ENCODE measurements around the gene ABHD1. TPM values are rescaled to one million over a fixed set of nuclear protein-coding genes. Genes with fewer than 3 reads are reported as not detected.

Gene ABHD1
- total and polyA plus RNA-seq, 4 donors, result 0.08 to 0.74 (median 0.14) TPM

- 93 to 95% methylated on average over 11 of the region's 11 CpGs for WGBS, 2 donors
- peaks cover 0 to 12% (median 8%) of the 10 kb centered on the region in 5 donors for H3K4me1 ChIP-seq (ENCODE audit: control insufficient read depth in 5 of 5, insufficient read depth in 5 of 5, low read length in 5 of 5)
- H3K27me3 ChIP-seq (ENCODE audit: control insufficient read depth in 3 of 3, insufficient read depth in 3 of 3, low read length in 2 of 3), result no peaks in the 10 kb centered on the region
- peaks cover 0 to 29% (median 21%) of the 10 kb centered on the region in 4 donors for H3K36me3 ChIP-seq (ENCODE audit: control insufficient read depth in 4 of 4, insufficient read depth in 4 of 4, low read length in 4 of 4)
- ATAC-seq (ENCODE audit: insufficient read depth, low FRiP score), result no peak
- DNase-seq, result no peak
- H3K4me3 ChIP-seq, result no peak overlapping the region
- no peak overlapping the region for H3K27ac ChIP-seq (ENCODE audit: low read depth in 1 of 2, low read length in 1 of 2)
- no peaks in the 10 kb centered on the region for H3K9me3 ChIP-seq (ENCODE audit: control insufficient read depth in 4 of 4, insufficient read depth in 3 of 4, low read length in 3 of 4)
- no peak for TF ChIP-seq CTCF (IDR thresholded peaks at IDR 0.05; ENCODE audit: control extremely low read depth, extremely low read depth)
- no peak overlapping the region for H3K9ac ChIP-seq (ENCODE audit: insufficient read depth in 1 of 2, low read length in 2 of 2)
Observed at GRCh38 chr2:27131429-27131828, 7.8 kb downstream of the ABHD1 start.

GRCh38 chr2:27133195-27133875, 9.7 kb downstream of the ABHD1 start:
- peaks cover 0 to 12% (median 8%) of the 10 kb centered on the region in 5 donors for H3K4me1 ChIP-seq (ENCODE audit: control insufficient read depth in 5 of 5, insufficient read depth in 5 of 5, low read length in 5 of 5)
- DNase-seq (no peak), ATAC-seq (ENCODE audit: insufficient read depth, low FRiP score) (no peak)
- peak overlapping the region in 1 of 2 donors; percentile 70 for H3K9ac ChIP-seq (ENCODE audit: insufficient read depth in 1 of 2, low read length in 2 of 2)
- 44 to 46% methylated on average over 14 of the region's 14 CpGs for WGBS, 2 donors
- TF ChIP-seq CTCF (IDR thresholded peaks at IDR 0.05; ENCODE audit: control extremely low read depth, extremely low read depth), result no peak
- no peaks in the 10 kb centered on the region for H3K9me3 ChIP-seq (ENCODE audit: control insufficient read depth in 4 of 4, insufficient read depth in 3 of 4, low read length in 3 of 4)
- H3K36me3 ChIP-seq (ENCODE audit: control insufficient read depth in 4 of 4, insufficient read depth in 4 of 4, low read length in 4 of 4), result peaks cover 0 to 29% (median 21%) of the 10 kb centered on the region in 4 donors
- H3K27me3 ChIP-seq (ENCODE audit: control insufficient read depth in 3 of 3, insufficient read depth in 3 of 3, low read length in 2 of 3), result no peaks in the 10 kb centered on the region
- H3K4me3 ChIP-seq, result peak overlapping the region; percentile 72
- H3K27ac ChIP-seq (ENCODE audit: low read depth in 1 of 2, low read length in 1 of 2), result peak overlapping the region in 1 of 2 donors; percentile 88

- 0 to 1% methylated on average over 82 to 86 of the region's 86 CpGs for WGBS, 2 donors
- Histone ChIP-seq H3K9ac (ENCODE audit: insufficient read depth in 1 of 2, low read length in 2 of 2) (peak within 1 kb of the TSS; percentile 37 to 70), H3K27ac (ENCODE audit: low read depth in 1 of 2, low read length in 1 of 2) (peak within 1 kb of the TSS; percentile 88 to 91), H3K36me3 (ENCODE audit: control insufficient read depth in 4 of 4, insufficient read depth in 4 of 4, low read length in 4 of 4) (peaks cover 0 to 29% (median 21%) of the 10 kb centered on the region in 4 donors), H3K27me3 (ENCODE audit: control insufficient read depth in 3 of 3, insufficient read depth in 3 of 3, low read length in 2 of 3) (no peaks in the 10 kb centered on the region), H3K4me3 (peak within 1 kb of the TSS; percentile 72), H3K4me1 (ENCODE audit: control insufficient read depth in 5 of 5, insufficient read depth in 5 of 5, low read length in 5 of 5) (peaks cover 0 to 12% (median 8%) of the 10 kb centered on the region in 5 donors), H3K9me3 (ENCODE audit: control insufficient read depth in 4 of 4, insufficient read depth in 3 of 4, low read length in 3 of 4) (no peaks in the 10 kb centered on the region)
- TF ChIP-seq CTCF (IDR thresholded peaks at IDR 0.05; ENCODE audit: control extremely low read depth, extremely low read depth), result no peak
- peak; percentile 95 for ATAC-seq (ENCODE audit: insufficient read depth, low FRiP score)
- DNase-seq, result peak; percentile 98
Observed at GRCh38 chr2:27133905-27134780, 10.5 kb downstream of the ABHD1 start, which contains the start of gene PREB. Gene PREB, minus strand, starts transcription at chr2:27134636. Its CDS starts 215 bp downstream, at chr2:27134421.
